ENCODE results near the gene A3GALT2.
"Not testable (repeated sequence)": the region's sequence is repeated elsewhere in the genome, so short reads cannot be mapped to it uniquely, and the experiment has no call there.

A3GALT2 gene

DNA sequence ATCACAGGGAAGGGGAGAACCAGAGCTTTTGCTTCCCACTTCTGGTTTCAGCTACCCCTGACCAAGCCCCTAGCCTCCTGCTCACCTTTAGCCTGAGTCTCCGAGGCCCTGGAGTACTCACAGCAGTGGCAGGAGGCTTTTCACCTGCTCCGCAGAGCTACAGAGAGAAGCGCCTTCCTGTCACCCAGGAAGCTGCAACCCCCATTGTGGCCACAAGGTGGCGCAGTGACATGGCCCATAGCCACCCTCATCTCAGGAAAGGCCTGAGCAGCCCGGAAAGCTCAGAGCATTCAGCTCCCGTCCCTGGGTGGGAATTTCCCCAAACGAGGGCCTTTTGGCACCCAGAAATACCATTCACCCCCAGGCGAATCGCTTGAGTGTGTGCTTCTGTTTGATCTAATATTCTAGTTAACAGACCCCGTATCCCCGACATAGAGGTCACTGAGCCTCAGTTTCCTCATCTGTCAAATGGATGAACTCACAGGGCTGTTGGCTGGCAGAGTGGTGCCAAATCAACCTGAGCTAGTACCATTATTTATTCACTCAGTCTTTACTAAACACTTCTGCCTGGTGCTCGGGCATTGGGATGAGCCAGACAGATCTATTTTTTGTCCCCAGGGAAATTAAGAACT, 25.3 kb downstream of the A3GALT2 start:
- no peak overlapping the region for H3K4me3 ChIP-seq (ENCODE audit: low read length)
- TF ChIP-seq, protein P1, sequence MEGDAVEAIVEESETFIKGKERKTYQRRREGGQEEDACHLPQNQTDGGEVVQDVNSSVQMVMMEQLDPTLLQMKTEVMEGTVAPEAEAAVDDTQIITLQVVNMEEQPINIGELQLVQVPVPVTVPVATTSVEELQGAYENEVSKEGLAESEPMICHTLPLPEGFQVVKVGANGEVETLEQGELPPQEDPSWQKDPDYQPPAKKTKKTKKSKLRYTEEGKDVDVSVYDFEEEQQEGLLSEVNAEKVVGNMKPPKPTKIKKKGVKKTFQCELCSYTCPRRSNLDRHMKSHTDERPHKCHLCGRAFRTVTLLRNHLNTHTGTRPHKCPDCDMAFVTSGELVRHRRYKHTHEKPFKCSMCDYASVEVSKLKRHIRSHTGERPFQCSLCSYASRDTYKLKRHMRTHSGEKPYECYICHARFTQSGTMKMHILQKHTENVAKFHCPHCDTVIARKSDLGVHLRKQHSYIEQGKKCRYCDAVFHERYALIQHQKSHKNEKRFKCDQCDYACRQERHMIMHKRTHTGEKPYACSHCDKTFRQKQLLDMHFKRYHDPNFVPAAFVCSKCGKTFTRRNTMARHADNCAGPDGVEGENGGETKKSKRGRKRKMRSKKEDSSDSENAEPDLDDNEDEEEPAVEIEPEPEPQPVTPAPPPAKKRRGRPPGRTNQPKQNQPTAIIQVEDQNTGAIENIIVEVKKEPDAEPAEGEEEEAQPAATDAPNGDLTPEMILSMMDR (conservative IDR thresholded peaks at IDR 0.05; ENCODE audit: low read depth, low read length): peak; percentile 91
- peak; percentile 19 for DNase-seq (ENCODE audit: low read depth)

DNA sequence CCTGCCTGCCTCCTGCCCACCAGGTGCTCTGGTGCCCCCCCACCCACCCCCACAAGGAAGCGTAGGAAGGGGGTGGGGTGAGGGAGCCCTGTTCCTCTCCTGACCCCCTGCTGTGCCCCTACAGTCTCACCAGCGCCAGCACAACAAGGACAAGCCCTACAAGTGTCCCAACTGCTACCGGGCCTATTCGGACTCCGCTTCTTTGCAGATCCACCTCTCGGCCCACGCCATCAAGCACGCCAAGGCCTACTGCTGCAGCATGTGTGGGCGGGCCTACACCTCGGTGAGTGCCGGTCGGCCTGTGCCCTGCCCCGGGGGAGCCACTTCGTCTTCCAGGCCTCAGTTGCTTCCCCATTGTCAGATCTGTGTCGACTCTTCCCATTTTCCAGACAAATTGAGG, 25.9 kb downstream of the A3GALT2 start:
- TF ChIP-seq, protein P1 (conservative IDR thresholded peaks at IDR 0.05; ENCODE audit: low read depth, low read length): no peak
- no peak for DNase-seq (ENCODE audit: low read depth)
- H3K4me3 ChIP-seq (ENCODE audit: low read length): no peak overlapping the region

DNA sequence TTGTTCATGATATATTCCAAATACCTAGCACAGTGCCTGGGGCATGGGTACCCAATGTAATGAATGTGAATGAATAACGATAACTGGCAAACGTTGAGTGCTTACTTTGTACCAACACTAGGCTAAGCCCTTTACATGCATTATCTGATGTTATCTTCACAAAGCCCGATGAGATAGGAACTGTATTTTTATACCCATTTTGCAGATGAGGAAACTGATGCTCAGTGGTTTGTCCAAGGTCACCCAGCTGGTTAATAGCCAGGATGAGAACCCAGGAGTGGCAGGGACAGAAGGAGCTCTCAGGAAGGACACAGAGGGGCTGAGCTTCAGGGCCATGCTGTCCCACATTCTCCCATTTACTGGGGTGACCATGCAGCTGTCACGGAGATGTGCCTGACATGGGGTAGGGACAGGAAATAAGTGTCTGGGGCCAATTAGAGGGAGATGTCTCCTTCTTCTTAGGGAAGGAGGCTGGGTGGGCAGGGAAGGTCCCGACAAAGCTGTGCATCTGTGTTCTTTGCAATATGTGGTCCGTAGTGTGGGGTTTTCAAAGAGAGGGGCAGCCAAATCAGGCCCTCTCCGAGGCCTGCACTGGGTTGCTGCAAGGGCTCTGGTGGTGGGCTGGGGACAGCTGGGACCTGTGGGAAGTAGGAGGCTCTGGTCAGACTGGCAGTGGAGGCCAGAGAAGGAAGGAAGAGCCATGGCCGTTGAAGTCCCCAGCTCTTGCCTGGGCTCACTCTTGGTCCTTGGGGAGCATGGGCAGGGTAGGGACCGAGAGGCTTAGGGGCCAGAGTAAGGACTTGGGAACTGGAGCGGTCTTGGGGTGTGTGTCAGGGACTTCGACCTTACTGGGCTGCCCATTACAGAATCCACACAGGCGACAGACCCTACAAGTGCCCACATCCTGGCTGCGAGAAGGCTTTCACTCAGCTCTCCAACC, 26.6 kb downstream of the A3GALT2 start:
- TF ChIP-seq, protein P1 (conservative IDR thresholded peaks at IDR 0.05; ENCODE audit: low read depth, low read length): no peak
- H3K4me3 ChIP-seq (ENCODE audit: low read length): no peak overlapping the region
- DNase-seq (ENCODE audit: low read depth): no peak

DNA sequence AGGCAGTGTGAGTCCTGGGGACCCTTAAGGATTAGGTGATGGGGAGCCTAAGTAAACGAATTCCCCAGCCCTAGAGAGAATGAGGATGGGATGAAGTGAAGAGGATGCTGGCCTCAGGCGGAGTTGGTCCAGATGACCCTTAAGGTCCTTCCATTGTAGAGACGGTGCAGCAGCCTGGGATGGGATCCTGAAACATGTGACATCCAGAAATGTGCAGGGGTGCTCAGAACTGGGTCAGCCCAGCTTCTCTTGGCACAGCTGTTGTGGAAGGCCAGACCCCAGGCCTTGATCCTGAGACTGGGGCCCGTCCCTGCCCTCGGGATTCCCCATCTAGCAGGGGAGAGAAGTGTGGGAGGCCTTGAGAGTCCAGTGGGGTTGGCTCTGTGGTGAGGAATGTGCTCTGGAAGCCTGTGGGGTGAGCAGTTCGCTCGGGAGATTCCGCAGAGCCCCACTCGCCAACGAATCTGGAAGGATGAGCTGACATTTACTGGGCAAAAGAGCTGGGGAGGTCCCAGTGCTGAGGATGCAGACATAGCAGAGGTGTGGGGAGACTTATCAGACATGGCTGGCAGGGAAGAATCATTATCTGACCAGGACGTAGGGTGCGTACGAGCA, 28.1 kb downstream of the A3GALT2 start:
- no peak overlapping the region for H3K4me3 ChIP-seq (ENCODE audit: low read length)
- TF ChIP-seq, protein P1 (conservative IDR thresholded peaks at IDR 0.05; ENCODE audit: low read depth, low read length): no peak
- DNase-seq (ENCODE audit: low read depth): no peak

DNA sequence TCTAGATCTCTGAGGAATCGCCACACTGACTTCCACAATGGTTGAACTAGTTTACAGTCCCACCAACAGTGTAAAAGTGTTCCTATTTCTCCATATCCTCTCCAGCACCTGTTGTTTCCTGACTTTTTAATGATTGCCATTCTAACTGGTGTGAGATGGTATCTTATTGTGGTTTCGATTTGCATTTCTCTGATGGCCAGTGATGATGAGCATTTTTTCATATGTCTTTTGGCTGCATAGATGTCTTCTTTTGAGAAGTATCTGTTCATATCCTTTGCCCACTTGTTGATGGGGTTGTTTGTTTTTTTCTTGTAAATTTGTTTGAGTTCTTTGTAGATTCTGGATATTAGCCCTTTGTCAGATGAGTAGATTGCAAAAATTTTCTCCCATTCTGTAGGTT, 30.3 kb downstream of the A3GALT2 start:
- DNase-seq (ENCODE audit: low read depth); H3K4me3 ChIP-seq (ENCODE audit: low read length): not testable (repeated sequence)

DNA sequence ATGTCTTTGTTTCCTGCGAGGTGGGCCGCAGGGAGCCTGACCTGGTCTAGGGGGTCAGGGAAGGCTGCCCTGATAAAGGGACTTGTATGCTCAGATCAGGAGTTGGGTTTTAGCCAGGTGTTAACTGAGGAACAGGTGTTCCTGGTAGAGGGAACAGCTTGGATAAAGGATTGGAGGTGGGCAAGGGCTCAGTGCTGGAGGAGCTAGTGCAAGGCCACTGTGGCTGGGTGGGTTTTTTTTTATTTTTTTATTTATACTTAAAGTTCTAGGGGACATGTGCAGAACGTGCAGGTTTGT, 31.1 kb downstream of the A3GALT2 start:
- TF ChIP-seq, protein P1 (conservative IDR thresholded peaks at IDR 0.05; ENCODE audit: low read depth, low read length): no peak
- H3K4me3 ChIP-seq (ENCODE audit: low read length): no peak overlapping the region
- no peak for DNase-seq (ENCODE audit: low read depth)

DNA sequence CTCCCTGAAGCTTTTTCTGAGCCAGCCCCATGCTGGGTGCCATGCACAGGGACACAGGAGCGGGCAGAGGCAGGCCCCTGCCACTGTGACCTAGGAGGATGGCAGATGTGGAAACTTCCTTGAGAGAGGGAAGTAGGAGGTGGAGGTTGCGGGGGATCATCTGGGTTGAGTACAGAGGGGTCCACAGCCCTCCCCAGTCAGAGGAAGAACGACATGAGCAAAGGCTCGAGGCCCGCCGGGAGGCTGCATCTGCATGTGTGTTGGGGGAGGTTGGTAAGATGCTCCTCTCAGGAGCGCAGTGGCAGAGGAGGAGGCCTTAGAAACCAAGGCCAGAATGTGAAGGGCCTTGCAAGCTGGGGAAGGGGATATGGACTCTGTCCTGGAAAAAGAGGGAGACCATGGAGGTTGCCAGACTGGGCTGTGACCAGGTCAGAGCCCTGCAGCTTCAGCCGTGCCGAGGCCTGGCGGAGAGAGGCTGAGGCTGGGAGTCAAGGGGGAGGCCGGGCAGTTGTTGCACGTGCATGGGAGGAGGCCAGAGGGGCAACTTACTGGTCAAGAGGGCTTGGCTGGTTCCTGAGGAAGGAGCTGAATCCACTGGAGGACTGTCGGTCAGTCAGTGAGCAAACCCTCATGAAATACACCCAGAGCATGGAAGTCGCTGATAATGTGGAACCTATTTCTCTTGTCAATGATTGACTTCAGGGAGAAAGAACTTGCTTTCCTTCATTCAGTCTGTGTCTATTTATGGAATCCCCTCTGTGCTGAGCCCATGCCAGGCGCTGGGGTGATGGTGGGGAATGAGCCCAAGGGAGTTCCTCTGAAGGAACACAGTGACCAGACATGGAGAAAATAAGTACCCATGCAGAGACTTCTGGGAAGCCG, 31.7 kb downstream of the A3GALT2 start:
- H3K4me3 ChIP-seq (ENCODE audit: low read length): no peak overlapping the region
- TF ChIP-seq, protein P1 (conservative IDR thresholded peaks at IDR 0.05; ENCODE audit: low read depth, low read length): no peak
- no peak for DNase-seq (ENCODE audit: low read depth)

All from retinal pigment epithelial cell (primary cell).